IgD-negative memory B cell (primary cell): ENCODE results near the gene EFTUD2. TPM values are rescaled to one million over a fixed set of nuclear protein-coding genes. Genes with fewer than 3 reads are reported as not detected.

Experiments used
- H3K27ac Mint-ChIP-seq, 3 donors: one replicate each; pipeline ENCODE4 v1.8.0; 2020 to 2022; ENCODE audit warnings: mild to moderate bottlenecking in 3 of 3, mixed read lengths in 3 of 3, moderate library complexity in 1 of 3
- H3K27me3 Mint-ChIP-seq: one replicate; pipeline ENCODE4 v1.8.0; 2021; ENCODE audit warnings: mixed read lengths
- H3K36me3 Mint-ChIP-seq: one replicate; pipeline ENCODE4 v1.8.0; 2020; ENCODE audit warnings: mild to moderate bottlenecking, mixed read lengths
- H3K4me1 Mint-ChIP-seq, 3 donors: one replicate each; pipeline ENCODE4 v1.8.0; 2020 to 2022; ENCODE audit warnings: mixed read lengths in 3 of 3, mild to moderate bottlenecking in 1 of 3
- H3K4me3 Mint-ChIP-seq, 4 donors: one replicate each; pipeline ENCODE4 v1.8.0; 2020 to 2022; ENCODE audit warnings: mild to moderate bottlenecking in 4 of 4, mixed read lengths in 4 of 4, moderate library complexity in 3 of 4
- H3K9me3 Mint-ChIP-seq, 3 donors: one replicate each; pipeline ENCODE4 v1.8.0; 2020 to 2021; ENCODE audit warnings: mixed read lengths in 3 of 3, mild to moderate bottlenecking in 1 of 3
- polyA plus RNA-seq: library from polyadenylated mRNA; unstranded; fragments of 300-500 nt; fragmentation: Illumina TruSeq; gene quantifications from one replicate; pipeline ENCODE4 v1.2.3, GENCODE V29; 2021

Gene EFTUD2
- polyA plus RNA-seq, 1 donor from 2014 or later: 67.1 TPM

DNA sequence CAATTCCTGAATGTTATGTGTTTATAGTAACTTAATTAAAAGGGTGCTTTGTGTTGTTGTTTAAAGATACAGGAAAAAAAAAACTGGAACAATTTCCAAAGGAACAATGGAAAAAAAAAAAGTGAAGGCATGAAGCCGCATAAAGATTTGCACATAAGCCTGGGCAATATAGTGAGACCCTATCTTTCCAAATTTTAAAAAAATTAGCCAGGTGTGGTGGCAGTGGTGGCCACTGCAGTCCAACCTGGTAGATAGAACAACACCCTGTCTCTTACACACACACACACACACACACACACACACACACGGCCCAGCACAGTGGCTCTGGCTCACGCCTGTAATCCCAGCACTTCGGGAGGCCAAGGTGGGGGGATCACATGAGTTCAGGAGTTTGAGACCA is 91.1 kb downstream of the EFTUD2 start:
- Mint-ChIP-seq H3K4me3 (no peak overlapping the region), H3K27ac (no peak overlapping the region), H3K9me3 (no peaks in the 10 kb centered on the region), H3K4me1 (no peaks in the 10 kb centered on the region), H3K27me3 (peaks cover 2% of the 10 kb centered on the region), H3K36me3 (peaks cover 3% of the 10 kb centered on the region)

DNA sequence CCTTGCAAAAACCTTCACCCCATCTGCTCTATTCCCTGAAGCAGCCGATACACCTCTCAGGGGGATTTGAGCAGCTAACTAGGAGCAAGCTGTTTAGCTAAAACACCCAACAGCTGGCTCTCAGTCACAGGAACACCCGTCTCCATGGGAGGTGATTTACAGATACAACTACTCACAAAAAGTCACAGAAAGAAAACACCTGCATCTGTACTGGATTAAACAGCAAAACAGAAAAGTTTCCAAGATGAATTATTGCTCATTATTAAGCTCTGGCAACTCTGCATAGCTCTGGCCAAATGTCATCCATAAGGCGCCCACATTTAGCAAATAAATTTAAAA is 91.5 kb downstream of the EFTUD2 start:
- Mint-ChIP-seq H3K4me1 (no peaks in the 10 kb centered on the region), H3K27ac (no peak overlapping the region), H3K9me3 (no peaks in the 10 kb centered on the region), H3K27me3 (peaks cover 2% of the 10 kb centered on the region), H3K36me3 (peaks cover 3% of the 10 kb centered on the region), H3K4me3 (no peak overlapping the region)

DNA sequence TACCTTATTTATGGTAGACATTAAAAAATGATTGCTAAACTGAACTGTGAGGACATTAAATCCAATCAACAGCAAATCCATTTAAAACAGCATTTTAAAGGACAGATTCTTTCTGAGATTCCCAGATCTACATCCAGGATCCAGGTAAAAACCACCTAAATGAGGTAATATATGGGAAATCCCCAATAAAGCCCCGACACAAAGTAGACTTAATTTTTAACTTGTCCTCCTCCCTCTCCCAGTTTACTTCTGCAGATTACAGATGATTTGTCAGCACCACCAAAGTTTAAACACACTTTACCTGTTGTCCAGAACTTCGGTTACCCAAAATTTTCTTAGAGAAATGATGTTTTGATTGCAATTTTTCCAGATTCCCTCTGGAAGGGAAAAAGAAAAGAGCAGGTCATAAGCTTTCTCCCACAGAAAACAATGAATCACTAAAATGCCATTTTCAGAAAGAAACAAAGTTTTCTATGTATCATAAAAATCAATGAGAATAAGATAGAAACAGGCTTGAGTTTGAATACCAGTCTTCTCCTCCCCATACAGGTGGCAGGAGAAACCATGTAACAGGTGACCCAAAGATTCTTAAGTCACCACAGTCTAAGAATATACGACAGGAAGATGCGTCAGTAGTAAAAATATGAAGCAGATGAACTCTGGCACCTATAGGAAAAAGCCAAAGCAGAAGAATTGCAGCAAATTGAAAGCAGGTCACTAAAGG is 92.0 kb downstream of the EFTUD2 start:
- Mint-ChIP-seq H3K4me1 (no peaks in the 10 kb centered on the region), H3K36me3 (peaks cover 3% of the 10 kb centered on the region), H3K9me3 (no peaks in the 10 kb centered on the region), H3K27me3 (peaks cover 2% of the 10 kb centered on the region), H3K27ac (no peak overlapping the region), H3K4me3 (no peak overlapping the region)

DNA sequence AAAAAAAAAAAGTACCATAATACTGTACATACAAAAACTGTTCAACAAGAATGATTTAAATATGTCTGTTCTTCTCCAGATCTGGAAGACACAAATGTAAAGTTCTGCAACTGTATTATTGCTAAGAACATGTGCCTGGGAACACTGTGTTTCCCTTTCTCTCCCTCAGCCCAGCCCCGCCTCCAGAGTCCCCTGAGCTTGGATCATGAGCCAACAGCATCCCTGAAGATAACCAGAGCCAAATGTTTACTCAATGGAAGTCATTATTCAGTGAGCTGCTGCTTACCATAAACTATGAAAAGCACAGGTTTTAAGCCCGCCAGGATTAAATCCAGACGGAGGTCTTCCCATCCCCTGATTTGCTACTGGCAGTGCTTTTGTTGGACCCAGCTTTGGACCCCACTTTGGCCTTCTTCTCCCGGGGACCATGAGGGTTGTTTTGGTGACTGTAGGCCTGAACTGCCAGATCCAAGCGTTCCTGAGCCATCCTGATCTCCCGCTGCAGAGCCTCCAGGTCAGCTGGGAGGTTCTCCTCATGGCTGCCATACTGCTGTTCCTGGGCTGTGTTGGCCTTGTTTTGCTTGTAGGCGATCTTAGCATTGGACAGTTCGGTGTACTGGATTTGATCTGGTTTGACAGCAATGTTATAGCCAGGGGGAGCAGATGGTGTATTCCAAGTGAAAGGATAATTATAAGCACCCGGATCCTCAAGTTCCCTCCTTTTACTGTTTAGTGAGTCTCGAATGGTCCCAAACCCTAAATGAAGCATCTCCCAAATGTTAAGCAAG is 94.7 kb downstream of the EFTUD2 start:
- no peaks in the 10 kb centered on the region for H3K4me1 Mint-ChIP-seq
- H3K36me3 Mint-ChIP-seq: peaks cover 3% of the 10 kb centered on the region
- no peak overlapping the region for H3K27ac Mint-ChIP-seq
- no peaks in the 10 kb centered on the region for H3K9me3 Mint-ChIP-seq
- no peak overlapping the region for H3K4me3 Mint-ChIP-seq
- H3K27me3 Mint-ChIP-seq: peaks cover 2% of the 10 kb centered on the region

DNA sequence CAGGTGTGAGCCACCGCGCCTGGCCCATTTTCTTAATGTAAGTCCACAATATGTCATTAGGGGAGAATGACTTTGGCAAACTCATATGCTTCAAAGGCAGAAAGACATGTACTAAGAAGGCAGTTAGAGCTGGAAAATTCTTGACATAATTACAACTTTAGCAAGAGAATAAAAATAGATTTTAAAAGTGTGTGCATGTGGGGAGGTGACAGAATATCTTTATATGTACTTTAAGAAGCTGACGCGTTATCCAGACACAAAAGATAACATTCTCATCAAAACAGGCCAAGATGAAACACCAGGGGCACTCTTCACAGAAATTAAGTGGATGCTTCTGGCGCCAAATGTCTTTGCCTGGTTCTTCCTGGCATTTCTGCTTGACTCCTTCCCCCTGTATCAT is 97.4 kb downstream of the EFTUD2 start:
- H3K4me3 Mint-ChIP-seq: no peak overlapping the region
- H3K27ac Mint-ChIP-seq: no peak overlapping the region
- H3K9me3 Mint-ChIP-seq: no peaks in the 10 kb centered on the region
- H3K27me3 Mint-ChIP-seq: no peaks in the 10 kb centered on the region
- no peaks in the 10 kb centered on the region for H3K4me1 Mint-ChIP-seq
- peaks cover 3% of the 10 kb centered on the region for H3K36me3 Mint-ChIP-seq

Other genes with a start within 250 kb of the EFTUD2 start
- gene MEIOC, start 243.0 kb downstream of the EFTUD2 start, polyA plus RNA-seq: 0.18 TPM
- gene CCDC43, start 209.7 kb downstream of the EFTUD2 start, polyA plus RNA-seq: 9.7 TPM
- 1.1 TPM for gene DBF4B, start 190.8 kb downstream of the EFTUD2 start, polyA plus RNA-seq
- not detected for gene ADAM11, start 140.5 kb downstream of the EFTUD2 start, polyA plus RNA-seq
- gene GJC1, start 69.2 kb downstream of the EFTUD2 start, polyA plus RNA-seq: 0.15 TPM
- gene HIGD1B, start 51.6 kb downstream of the EFTUD2 start, polyA plus RNA-seq: not detected
- 0.45 TPM for gene GFAP, start 16.1 kb upstream of the EFTUD2 start, polyA plus RNA-seq
- gene KIF18B, start 48.3 kb upstream of the EFTUD2 start, polyA plus RNA-seq: not detected
- gene C1QL1, start 68.9 kb upstream of the EFTUD2 start, polyA plus RNA-seq: not detected
- 13.8 TPM for gene DCAKD, start 152.2 kb upstream of the EFTUD2 start, polyA plus RNA-seq
- 84.4 TPM for gene NMT1, start 161.9 kb upstream of the EFTUD2 start, polyA plus RNA-seq
- gene PLCD3, start 233.1 kb upstream of the EFTUD2 start, polyA plus RNA-seq: not detected
- gene ACBD4, start 236.2 kb upstream of the EFTUD2 start, polyA plus RNA-seq: 17.6 TPM
- 3.6 TPM for gene HEXIM1, start 249.0 kb upstream of the EFTUD2 start, polyA plus RNA-seq